Osteocyte (in vitro differentiated cells): ENCODE measurements around the gene FBN1. TPM values are rescaled to one million over a fixed set of nuclear protein-coding genes. Genes with fewer than 3 reads are reported as not detected.
A peak's percentile ranks its signal among the peaks of the same experiment; 100 is the strongest.

Experiments
- DNase-seq: peaks from one replicate; pipeline ENCODE4 v3.0.0; 2021; ENCODE audit warnings: mixed read lengths; ENCODE audit not compliant: unreplicated experiment; ENCODE audit errors: extremely low spot score
- H3K27ac Mint-ChIP-seq: one replicate; pipeline ENCODE4 v1.8.0; 2021; ENCODE audit warnings: mild to moderate bottlenecking, mixed read lengths; ENCODE audit not compliant: unreplicated experiment
- H3K27me3 Mint-ChIP-seq: one replicate; pipeline ENCODE4 v1.8.0; 2021; ENCODE audit warnings: mixed read lengths; ENCODE audit not compliant: unreplicated experiment
- H3K36me3 Mint-ChIP-seq: one replicate; pipeline ENCODE4 v1.8.0; 2021; ENCODE audit warnings: mixed read lengths; ENCODE audit not compliant: unreplicated experiment
- H3K4me1 Mint-ChIP-seq: one replicate; pipeline ENCODE4 v1.8.0; 2021; ENCODE audit warnings: mixed read lengths; ENCODE audit not compliant: unreplicated experiment
- H3K4me3 Mint-ChIP-seq: one replicate; pipeline ENCODE4 v1.8.0; 2021; ENCODE audit warnings: mild to moderate bottlenecking, moderate library complexity, mixed read lengths; ENCODE audit not compliant: unreplicated experiment
- H3K9me3 Mint-ChIP-seq: one replicate; pipeline ENCODE4 v1.8.0; 2021; ENCODE audit warnings: mixed read lengths; ENCODE audit not compliant: unreplicated experiment
- CTCF ChIP-seq: fragments of 200-600 bp; sonication (generic); IDR thresholded peaks from 2 replicates; pipeline ENCODE4 v1.5.0; 2021; ENCODE audit warnings: antibody characterized with exemption, mild to moderate bottlenecking, moderate library complexity
- total RNA-seq: library from RNA; stranded (reverse); gene quantifications from 2 replicates; pipeline ENCODE4 v1.2.1, GENCODE V29; 2021

Gene FBN1
- total RNA-seq, 1 donor from 2014 or later = 1,012 TPM

- Mint-ChIP-seq H3K36me3 (peaks cover 64% of the 10 kb centered on the region), H3K4me1 (peaks cover 57% of the 10 kb centered on the region)
Measured at GRCh38 chr15:48570822-48571221, 74.7 kb downstream of the FBN1 start.

DNA sequence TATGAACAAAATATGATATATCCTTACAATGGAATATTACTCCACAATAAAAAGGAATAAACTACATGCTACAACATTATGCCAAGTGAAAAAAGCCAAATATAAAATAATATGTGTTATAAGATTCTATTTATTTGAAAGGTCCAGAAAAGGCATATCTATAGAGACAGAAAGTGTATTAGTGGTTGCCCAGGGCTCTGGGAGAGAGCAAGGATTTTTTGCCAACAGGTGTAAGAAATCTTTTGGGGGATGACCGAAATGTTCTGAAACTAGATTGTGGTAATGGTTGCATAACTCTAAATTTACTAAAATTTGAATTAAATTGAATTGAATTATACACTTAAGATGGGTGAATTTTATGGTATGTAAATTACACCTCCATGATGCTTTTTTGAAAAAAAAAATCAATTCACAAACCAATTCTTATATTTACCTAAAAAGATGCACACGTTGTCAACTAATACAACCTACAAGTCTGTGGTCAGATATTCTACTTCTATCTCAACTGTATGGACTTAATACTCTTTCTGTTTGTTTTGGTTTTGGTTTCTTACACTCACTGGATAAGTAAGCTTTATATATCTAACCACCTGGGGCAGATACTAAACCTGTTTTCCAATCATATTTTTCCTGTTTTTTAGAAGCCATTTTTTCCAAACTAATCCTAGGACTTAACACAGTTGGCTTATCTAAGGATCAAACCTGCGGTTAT lies 75.8 kb downstream of the FBN1 start:
- TF ChIP-seq CTCF = no peak
- Mint-ChIP-seq H3K4me1 (peaks cover 68% of the 10 kb centered on the region), H3K27ac (peak overlapping the region; percentile 94)

More at GRCh38 chr15:48570822-48571221, 74.7 kb downstream of the FBN1 start:
- Mint-ChIP-seq H3K4me3 (no peak overlapping the region), H3K9me3 (peaks cover 22% of the 10 kb centered on the region), H3K27me3 (no peaks in the 10 kb centered on the region), H3K27ac (peak overlapping the region; percentile 91)
- no peak for DNase-seq
- no peak for TF ChIP-seq CTCF

DNA sequence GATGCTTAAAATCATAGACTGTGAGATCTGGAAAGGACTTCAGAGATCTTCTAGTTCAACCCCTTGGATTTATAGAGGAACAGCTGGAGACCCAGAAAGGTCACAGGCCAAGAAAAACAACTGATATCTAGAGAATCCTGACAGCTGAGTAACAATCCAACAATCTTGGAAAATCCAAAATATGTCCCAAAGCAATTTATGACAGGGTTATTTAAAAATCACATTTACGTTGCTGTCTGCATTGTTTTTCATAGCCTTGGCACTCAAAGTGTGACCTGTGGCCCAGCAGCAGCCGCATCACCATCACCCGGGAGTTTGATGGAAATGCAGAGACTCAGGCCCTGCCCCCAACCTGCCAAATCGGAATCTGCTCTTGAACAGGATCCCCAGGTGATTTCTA lies 78.8 kb downstream of the FBN1 start:
- peak overlapping the region; percentile 39 for H3K4me3 Mint-ChIP-seq
- no peak for DNase-seq
- H3K27ac Mint-ChIP-seq = peak overlapping the region; percentile 94
- no peak for TF ChIP-seq CTCF
- H3K36me3 Mint-ChIP-seq = peaks cover 38% of the 10 kb centered on the region
- peaks cover 22% of the 10 kb centered on the region for H3K9me3 Mint-ChIP-seq
- peaks cover 86% of the 10 kb centered on the region for H3K4me1 Mint-ChIP-seq
- H3K27me3 Mint-ChIP-seq = no peaks in the 10 kb centered on the region

More for the DNA sequence above, 75.8 kb downstream of the FBN1 start:
- Mint-ChIP-seq H3K27me3 (no peaks in the 10 kb centered on the region), H3K36me3 (peaks cover 53% of the 10 kb centered on the region), H3K4me3 (no peak overlapping the region), H3K9me3 (peaks cover 22% of the 10 kb centered on the region)
- no peak for DNase-seq

DNA sequence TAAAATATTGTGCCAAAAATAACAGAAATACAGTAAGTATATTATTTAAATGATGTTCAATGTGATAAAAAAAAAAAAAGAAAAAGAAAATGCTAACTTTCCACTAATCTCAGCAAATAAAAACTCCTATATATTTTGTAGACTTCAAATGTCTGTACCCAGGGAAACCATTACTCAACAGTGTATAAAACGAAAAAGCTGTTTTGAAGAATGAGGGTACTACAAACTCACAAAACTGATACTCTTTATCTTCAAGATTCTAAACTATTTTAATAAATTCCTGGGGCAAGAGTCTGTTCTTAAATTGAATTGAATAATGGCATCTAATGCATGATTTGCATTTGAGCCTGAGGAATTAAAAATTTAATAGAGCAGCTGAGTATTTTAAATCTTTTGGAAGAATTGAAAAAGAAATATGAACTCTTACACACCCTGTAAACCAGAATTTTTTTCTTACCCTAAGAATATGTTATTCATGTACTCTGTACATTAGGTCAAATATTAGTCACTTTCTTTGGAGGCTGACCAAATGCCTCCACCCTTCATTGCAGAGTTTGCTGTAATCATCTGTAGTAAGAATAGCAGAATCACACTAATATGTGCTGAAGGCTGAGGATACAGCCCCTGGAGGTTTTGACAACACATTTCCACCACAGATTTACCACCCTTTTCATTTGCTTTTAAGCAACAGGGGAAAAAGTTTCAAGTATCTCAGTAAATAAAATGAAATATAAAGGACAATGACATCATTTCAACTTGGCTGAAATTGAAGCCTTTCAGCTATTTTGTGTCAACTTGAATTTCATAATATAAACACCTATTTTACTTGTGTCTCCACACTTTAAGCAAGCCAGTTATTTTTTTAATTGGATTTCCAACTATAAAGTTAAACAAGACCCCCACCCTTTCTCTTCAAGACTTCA lies 79.7 kb downstream of the FBN1 start:
- Mint-ChIP-seq H3K36me3 (peaks cover 35% of the 10 kb centered on the region), H3K9me3 (peaks cover 22% of the 10 kb centered on the region), H3K27me3 (no peaks in the 10 kb centered on the region), H3K4me1 (peaks cover 89% of the 10 kb centered on the region), H3K27ac (peak overlapping the region; percentile 94), H3K4me3 (peak overlapping the region; percentile 39)
- TF ChIP-seq CTCF = peak; percentile 22
- DNase-seq = no peak

DNA sequence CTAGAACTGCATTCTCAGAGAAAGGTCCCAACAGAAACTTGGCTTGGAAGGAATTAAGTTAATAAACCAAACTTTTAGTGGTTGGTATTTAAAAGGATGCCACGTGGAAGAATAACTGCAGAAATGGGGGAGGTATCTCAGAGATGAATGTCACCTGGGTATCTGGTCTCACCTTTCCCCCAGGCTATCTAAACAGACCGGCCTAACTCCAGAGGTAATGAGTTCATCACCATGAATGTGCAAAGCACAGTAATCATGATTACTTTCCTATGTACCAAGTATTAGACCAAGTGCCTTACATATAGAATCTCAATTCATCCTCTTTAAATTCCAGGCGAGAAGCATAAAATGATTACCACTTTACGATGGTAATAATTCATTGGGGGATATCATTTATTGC lies 80.8 kb downstream of the FBN1 start:
- Mint-ChIP-seq H3K4me3 (no peak overlapping the region), H3K9me3 (peaks cover 22% of the 10 kb centered on the region), H3K27me3 (no peaks in the 10 kb centered on the region), H3K36me3 (peaks cover 24% of the 10 kb centered on the region), H3K27ac (peak overlapping the region; percentile 94), H3K4me1 (peaks cover 89% of the 10 kb centered on the region)
- no peak for DNase-seq
- TF ChIP-seq CTCF = no peak
